ENCODE results near the gene SGCD.

DNA sequence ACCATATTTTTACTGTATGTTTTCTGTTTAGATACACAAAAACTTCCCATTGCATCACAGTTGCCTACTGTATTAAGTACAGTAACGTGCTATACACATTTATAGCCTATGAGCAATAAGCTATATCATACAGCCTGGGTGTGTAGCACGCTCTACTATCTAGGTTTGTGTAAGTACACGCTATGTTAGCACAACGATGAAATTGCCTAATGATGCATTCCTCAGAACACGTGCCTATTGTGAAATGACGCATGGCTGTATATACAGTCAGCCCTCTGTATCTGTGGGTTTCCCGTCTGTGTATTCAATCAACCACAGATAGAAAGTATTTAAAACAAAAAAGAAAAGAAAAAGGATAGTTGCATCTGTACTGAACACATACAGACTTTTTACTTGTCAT is 64.2 kb downstream of the SGCD start:
- TF ChIP-seq POLR2A (IDR thresholded peaks at IDR 0.05; ENCODE audit: low read depth, low read length) (no peak), PAX5 (IDR thresholded peaks at IDR 0.05; ENCODE audit: insufficient read depth, low read length, severe bottlenecking) (no peak), POLR2AphosphoS5 (IDR thresholded peaks at IDR 0.05; ENCODE audit: low read depth, low read length) (no peak)

Measured in GM12891 (cell line).